Measurements from ENCODE around the gene ANKS1A. TPM values are rescaled to one million over a fixed set of nuclear protein-coding genes. Genes with fewer than 3 reads are reported as not detected.

ANKS1A gene
- total RNA-seq, 1 donor from 2014 or later, result 7.3 TPM

- peaks cover 6% of the 10 kb centered on the region for H3K36me3 Mint-ChIP-seq (ENCODE audit: low read depth)
- intact Hi-C loops (cut with micrococcal nuclease), result no loop called here
These were observed 125.3 kb downstream of the ANKS1A start for GRCh38 chr6:35014341-35014740.

GRCh38 chr6:35014786-35015185 lies 125.7 kb downstream of the ANKS1A start:
- Mint-ChIP-seq H3K4me1 (peaks cover 15% of the 10 kb centered on the region), H3K27ac (no peak overlapping the region), H3K9me3 (no peaks in the 10 kb centered on the region), H3K27me3 (no peaks in the 10 kb centered on the region), H3K4me3 (no peak overlapping the region), H3K36me3 (ENCODE audit: low read depth) (peaks cover 6% of the 10 kb centered on the region)
- intact Hi-C loops (cut with micrococcal nuclease), result no loop called here
- no peak for DNase-seq

More at GRCh38 chr6:35014341-35014740, 125.3 kb downstream of the ANKS1A start:
- Mint-ChIP-seq H3K27ac (no peak overlapping the region), H3K4me1 (peaks cover 15% of the 10 kb centered on the region), H3K27me3 (no peaks in the 10 kb centered on the region), H3K4me3 (no peak overlapping the region), H3K9me3 (no peaks in the 10 kb centered on the region)
- no peak for DNase-seq

- H3K4me1 Mint-ChIP-seq, result peaks cover 15% of the 10 kb centered on the region
These were observed 126.4 kb downstream of the ANKS1A start for GRCh38 chr6:35015476-35015875.

GRCh38 chr6:35015996-35016395 lies 126.9 kb downstream of the ANKS1A start:
- Mint-ChIP-seq H3K9me3 (no peaks in the 10 kb centered on the region), H3K36me3 (ENCODE audit: low read depth) (peaks cover 6% of the 10 kb centered on the region), H3K27ac (no peak overlapping the region), H3K4me3 (no peak overlapping the region), H3K27me3 (no peaks in the 10 kb centered on the region), H3K4me1 (peaks cover 12% of the 10 kb centered on the region)
- intact Hi-C loops (cut with micrococcal nuclease), result no loop called here
- no peak for DNase-seq

More at GRCh38 chr6:35015476-35015875, 126.4 kb downstream of the ANKS1A start:
- Mint-ChIP-seq H3K27ac (no peak overlapping the region), H3K9me3 (no peaks in the 10 kb centered on the region), H3K36me3 (ENCODE audit: low read depth) (peaks cover 6% of the 10 kb centered on the region), H3K4me3 (no peak overlapping the region), H3K27me3 (no peaks in the 10 kb centered on the region)
- intact Hi-C loops (cut with micrococcal nuclease), result no loop called here
- no peak for DNase-seq

GRCh38 chr6:35016502-35017321 lies 127.7 kb downstream of the ANKS1A start:
- H3K27me3 Mint-ChIP-seq, result no peaks in the 10 kb centered on the region
- no peak for DNase-seq
- H3K36me3 Mint-ChIP-seq (ENCODE audit: low read depth), result peaks cover 6% of the 10 kb centered on the region
- H3K9me3 Mint-ChIP-seq, result no peaks in the 10 kb centered on the region
- H3K4me3 Mint-ChIP-seq, result no peak overlapping the region
- H3K4me1 Mint-ChIP-seq, result peaks cover 5% of the 10 kb centered on the region
- intact Hi-C loops (cut with micrococcal nuclease), result no loop called here
- no peak overlapping the region for H3K27ac Mint-ChIP-seq

- intact Hi-C loops (cut with micrococcal nuclease), result no loop called here
- H3K4me1 Mint-ChIP-seq, result peaks cover 4% of the 10 kb centered on the region
- H3K27ac Mint-ChIP-seq, result no peak overlapping the region
- peaks cover 6% of the 10 kb centered on the region for H3K36me3 Mint-ChIP-seq (ENCODE audit: low read depth)
- no peak for DNase-seq
- no peaks in the 10 kb centered on the region for H3K27me3 Mint-ChIP-seq
- no peaks in the 10 kb centered on the region for H3K9me3 Mint-ChIP-seq
- H3K4me3 Mint-ChIP-seq, result no peak overlapping the region
These were observed 128.5 kb downstream of the ANKS1A start for GRCh38 chr6:35017411-35018181.

GRCh38 chr6:35018182-35018519 lies 129.1 kb downstream of the ANKS1A start:
- Mint-ChIP-seq H3K9me3 (no peaks in the 10 kb centered on the region), H3K27ac (no peak overlapping the region), H3K4me3 (no peak overlapping the region), H3K4me1 (peaks cover 4% of the 10 kb centered on the region), H3K36me3 (ENCODE audit: low read depth) (peaks cover 6% of the 10 kb centered on the region), H3K27me3 (no peaks in the 10 kb centered on the region)
- intact Hi-C loops (cut with micrococcal nuclease), result no loop called here
- DNase-seq, result no peak

- Mint-ChIP-seq H3K36me3 (ENCODE audit: low read depth) (peaks cover 6% of the 10 kb centered on the region), H3K9me3 (no peaks in the 10 kb centered on the region), H3K27ac (no peak overlapping the region), H3K27me3 (no peaks in the 10 kb centered on the region), H3K4me1 (peaks cover 4% of the 10 kb centered on the region), H3K4me3 (no peak overlapping the region)
- intact Hi-C loops (cut with micrococcal nuclease), result no loop called here
- no peak for DNase-seq
These were observed 129.7 kb downstream of the ANKS1A start for GRCh38 chr6:35018746-35019145.

GRCh38 chr6:35019171-35019570 lies 130.1 kb downstream of the ANKS1A start:
- Mint-ChIP-seq H3K4me1 (peaks cover 4% of the 10 kb centered on the region), H3K27me3 (no peaks in the 10 kb centered on the region), H3K27ac (no peak overlapping the region), H3K9me3 (no peaks in the 10 kb centered on the region), H3K36me3 (ENCODE audit: low read depth) (peaks cover 6% of the 10 kb centered on the region), H3K4me3 (no peak overlapping the region)
- intact Hi-C loops (cut with micrococcal nuclease), result no loop called here
- DNase-seq, result no peak

GRCh38 chr6:35019831-35020230 lies 130.8 kb downstream of the ANKS1A start:
- DNase-seq, result no peak
- no peak overlapping the region for H3K4me3 Mint-ChIP-seq
- intact Hi-C loops (cut with micrococcal nuclease), result no loop called here
- no peaks in the 10 kb centered on the region for H3K9me3 Mint-ChIP-seq
- no peak overlapping the region for H3K27ac Mint-ChIP-seq
- peaks cover 6% of the 10 kb centered on the region for H3K36me3 Mint-ChIP-seq (ENCODE audit: low read depth)
- H3K4me1 Mint-ChIP-seq, result peaks cover 2% of the 10 kb centered on the region
- H3K27me3 Mint-ChIP-seq, result no peaks in the 10 kb centered on the region

GRCh38 chr6:35021004-35021403 lies 131.9 kb downstream of the ANKS1A start:
- Mint-ChIP-seq H3K4me3 (no peak overlapping the region), H3K9me3 (no peaks in the 10 kb centered on the region), H3K27me3 (no peaks in the 10 kb centered on the region), H3K4me1 (peaks cover 2% of the 10 kb centered on the region), H3K36me3 (ENCODE audit: low read depth) (peaks cover 6% of the 10 kb centered on the region), H3K27ac (no peak overlapping the region)
- intact Hi-C loops (cut with micrococcal nuclease), result no loop called here
- no peak for DNase-seq

GRCh38 chr6:35023091-35024000 lies 134.3 kb downstream of the ANKS1A start:
- intact Hi-C loops (cut with micrococcal nuclease), result no loop called here
- Mint-ChIP-seq H3K9me3 (no peaks in the 10 kb centered on the region), H3K4me3 (no peak overlapping the region), H3K4me1 (no peaks in the 10 kb centered on the region), H3K27me3 (no peaks in the 10 kb centered on the region), H3K27ac (no peak overlapping the region), H3K36me3 (ENCODE audit: low read depth) (peaks cover 3% of the 10 kb centered on the region)
- no peak for DNase-seq

- DNase-seq, result no peak
- Mint-ChIP-seq H3K36me3 (ENCODE audit: low read depth) (no peaks in the 10 kb centered on the region), H3K4me1 (no peaks in the 10 kb centered on the region), H3K27me3 (no peaks in the 10 kb centered on the region), H3K9me3 (no peaks in the 10 kb centered on the region), H3K4me3 (no peak overlapping the region), H3K27ac (no peak overlapping the region)
- intact Hi-C loops (cut with micrococcal nuclease), result no loop called here
These were observed 135.5 kb downstream of the ANKS1A start for GRCh38 chr6:35024551-35025054.

Data from activated CD4-positive, alpha-beta T cell treated with anti-CD3 and anti-CD28 coated beads, Interleukin-2, amount 10 ng/mL, durations not matched to agents 24 days and 14 days (primary cell).